Ishikawa (cell line): ENCODE results near the gene ZNF593OS.

ENCODE experiments used
- TEAD4 ChIP-seq: IDR thresholded peaks from 2 replicates; pipeline ENCODE4 v1.6.1; 2012
- YY1 ChIP-seq: IDR thresholded peaks from 2 replicates; pipeline ENCODE4 v1.6.1; 2012; ENCODE audit warnings: low read depth
- TF ChIP-seq, protein P1 (sequence below): IDR thresholded peaks from 2 replicates; pipeline ENCODE4 v1.6.1; 2012; ENCODE audit warnings: low read depth, mild to moderate bottlenecking

DNA sequence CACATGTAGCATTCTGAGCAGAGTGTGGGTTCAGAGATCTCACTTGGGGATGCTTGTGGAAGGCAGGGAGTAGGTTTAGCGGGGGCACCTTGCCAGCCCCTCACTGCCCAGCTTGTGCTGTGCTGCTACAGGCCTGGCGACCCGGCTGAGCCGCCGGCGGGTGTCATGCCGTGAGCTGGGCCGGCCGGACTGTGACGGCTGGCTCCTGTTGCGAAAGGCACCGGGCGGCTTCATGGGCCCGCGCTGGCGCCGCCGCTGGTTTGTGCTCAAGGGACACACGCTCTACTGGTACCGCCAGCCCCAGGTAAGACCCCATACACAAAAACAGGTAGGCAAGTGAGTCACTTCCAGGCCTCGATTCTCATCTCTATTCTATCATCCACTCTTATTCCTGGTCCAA, 13.3 kb upstream of the ZNF593OS start:
- TF ChIP-seq YY1 (no peak), TEAD4 (no peak)
- TF ChIP-seq, protein P1, sequence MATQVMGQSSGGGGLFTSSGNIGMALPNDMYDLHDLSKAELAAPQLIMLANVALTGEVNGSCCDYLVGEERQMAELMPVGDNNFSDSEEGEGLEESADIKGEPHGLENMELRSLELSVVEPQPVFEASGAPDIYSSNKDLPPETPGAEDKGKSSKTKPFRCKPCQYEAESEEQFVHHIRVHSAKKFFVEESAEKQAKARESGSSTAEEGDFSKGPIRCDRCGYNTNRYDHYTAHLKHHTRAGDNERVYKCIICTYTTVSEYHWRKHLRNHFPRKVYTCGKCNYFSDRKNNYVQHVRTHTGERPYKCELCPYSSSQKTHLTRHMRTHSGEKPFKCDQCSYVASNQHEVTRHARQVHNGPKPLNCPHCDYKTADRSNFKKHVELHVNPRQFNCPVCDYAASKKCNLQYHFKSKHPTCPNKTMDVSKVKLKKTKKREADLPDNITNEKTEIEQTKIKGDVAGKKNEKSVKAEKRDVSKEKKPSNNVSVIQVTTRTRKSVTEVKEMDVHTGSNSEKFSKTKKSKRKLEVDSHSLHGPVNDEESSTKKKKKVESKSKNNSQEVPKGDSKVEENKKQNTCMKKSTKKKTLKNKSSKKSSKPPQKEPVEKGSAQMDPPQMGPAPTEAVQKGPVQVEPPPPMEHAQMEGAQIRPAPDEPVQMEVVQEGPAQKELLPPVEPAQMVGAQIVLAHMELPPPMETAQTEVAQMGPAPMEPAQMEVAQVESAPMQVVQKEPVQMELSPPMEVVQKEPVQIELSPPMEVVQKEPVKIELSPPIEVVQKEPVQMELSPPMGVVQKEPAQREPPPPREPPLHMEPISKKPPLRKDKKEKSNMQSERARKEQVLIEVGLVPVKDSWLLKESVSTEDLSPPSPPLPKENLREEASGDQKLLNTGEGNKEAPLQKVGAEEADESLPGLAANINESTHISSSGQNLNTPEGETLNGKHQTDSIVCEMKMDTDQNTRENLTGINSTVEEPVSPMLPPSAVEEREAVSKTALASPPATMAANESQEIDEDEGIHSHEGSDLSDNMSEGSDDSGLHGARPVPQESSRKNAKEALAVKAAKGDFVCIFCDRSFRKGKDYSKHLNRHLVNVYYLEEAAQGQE, result no peak
